ENCODE results near the gene SLC15A3.
"Not testable (repeated sequence)": the region's sequence is repeated elsewhere in the genome, so short reads cannot be mapped to it uniquely, and the experiment has no call there.

SLC15A3 gene

DNA sequence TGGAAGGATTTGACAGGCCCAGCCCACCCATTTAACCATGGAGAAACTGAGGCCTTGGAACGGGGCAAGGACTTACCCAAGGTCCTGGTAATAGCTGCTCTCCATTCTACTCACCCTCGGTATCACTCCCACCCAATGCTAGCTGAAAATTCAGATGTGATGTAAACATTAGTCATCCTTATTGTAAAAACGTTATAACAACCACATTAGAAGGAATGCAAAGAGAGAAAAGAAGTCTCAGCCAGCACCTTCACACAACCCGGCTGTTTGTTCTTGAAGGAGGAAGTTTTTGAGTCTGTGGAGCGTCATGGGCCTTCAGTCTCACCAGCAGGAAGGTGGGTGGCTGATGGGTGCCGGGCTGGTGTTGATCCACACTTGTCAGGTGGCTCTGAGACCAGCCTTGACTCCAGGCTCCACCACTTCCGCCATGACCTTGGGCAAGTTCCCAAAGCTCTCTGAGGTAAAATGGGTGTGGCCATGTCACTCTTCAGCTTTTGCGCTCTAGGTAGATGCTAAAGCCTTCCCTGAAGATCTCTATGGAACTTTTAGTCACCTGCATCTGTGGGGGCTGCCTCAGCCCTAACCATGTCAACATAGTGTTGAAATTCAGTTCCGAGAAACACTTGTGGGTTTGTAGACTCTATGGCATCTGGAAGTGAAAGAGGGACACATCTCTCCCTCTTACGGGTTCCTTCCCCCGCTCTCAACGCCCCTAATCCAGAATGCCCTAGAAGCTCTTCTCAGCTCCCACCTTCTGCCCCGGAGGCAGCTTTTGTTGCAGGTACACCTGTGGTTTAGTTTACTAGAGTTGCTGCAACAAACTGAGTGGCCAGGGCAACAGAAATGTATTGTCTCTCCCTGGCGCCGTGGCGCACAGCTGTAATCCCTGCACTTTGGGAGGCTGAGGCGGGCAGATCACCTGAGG is 34.3 kb upstream of the SLC15A3 start:
- no peak overlapping the region for H2AFZ ChIP-seq (ENCODE audit: low read depth, low read length)
- H3K4me3 ChIP-seq (ENCODE audit: low read length): no peak overlapping the region
- no peaks in the 10 kb centered on the region for H3K36me3 ChIP-seq (ENCODE audit: insufficient read depth, low read length)
- H3K9me3 ChIP-seq (ENCODE audit: low read length): peaks cover 1% of the 10 kb centered on the region
- H3K4me1 ChIP-seq (ENCODE audit: insufficient read depth, low read length): no peaks in the 10 kb centered on the region
- H3K27me3 ChIP-seq (ENCODE audit: insufficient read depth, low read length): no peaks in the 10 kb centered on the region

DNA sequence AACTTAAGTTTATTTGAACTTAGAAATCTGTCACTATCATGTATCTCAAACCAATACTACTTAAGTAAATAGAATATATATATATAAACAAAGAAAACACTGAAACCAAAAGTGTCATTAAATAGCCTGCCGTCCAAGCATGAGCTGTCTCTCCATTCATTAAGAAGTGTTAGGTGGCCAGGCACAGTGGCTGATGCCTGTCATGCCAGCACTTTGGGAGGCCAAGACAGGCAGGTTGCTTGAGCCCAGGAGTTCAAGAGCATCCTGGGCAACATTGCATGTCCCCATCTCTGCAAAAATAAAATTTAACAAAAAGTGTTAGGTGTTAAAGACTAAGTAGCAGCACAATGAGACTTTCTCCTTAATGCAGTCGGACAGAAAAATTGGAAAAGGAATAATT is 33.5 kb upstream of the SLC15A3 start:
- Histone ChIP-seq H3K4me1 (ENCODE audit: insufficient read depth, low read length) (no peaks in the 10 kb centered on the region), H3K9me3 (ENCODE audit: low read length) (peaks cover 1% of the 10 kb centered on the region), H3K27me3 (ENCODE audit: insufficient read depth, low read length) (no peaks in the 10 kb centered on the region), H3K4me3 (ENCODE audit: low read length) (no peak overlapping the region), H2AFZ (ENCODE audit: low read depth, low read length) (no peak overlapping the region), H3K36me3 (ENCODE audit: insufficient read depth, low read length) (no peaks in the 10 kb centered on the region)

DNA sequence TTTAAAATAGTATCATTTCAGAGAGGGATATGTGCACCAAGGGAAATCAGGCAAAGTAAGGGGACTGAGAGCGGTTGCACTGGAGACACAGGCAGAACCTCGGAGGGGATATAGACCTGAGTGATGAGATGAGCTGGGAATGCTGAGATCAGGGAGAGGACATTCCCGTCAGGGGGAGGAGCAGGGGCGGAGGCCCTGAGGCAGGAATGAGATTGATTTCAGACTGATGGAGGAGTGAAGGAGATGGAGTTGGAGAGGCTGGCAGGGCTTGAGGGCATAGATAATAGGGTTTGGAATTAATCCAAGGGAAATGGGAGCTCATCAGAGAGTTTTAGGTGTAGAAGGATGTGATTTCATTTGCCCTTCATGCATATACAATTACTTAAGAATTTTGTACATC is 32.7 kb upstream of the SLC15A3 start:
- no peak overlapping the region for H3K4me3 ChIP-seq (ENCODE audit: low read length)
- H3K4me1 ChIP-seq (ENCODE audit: insufficient read depth, low read length): no peaks in the 10 kb centered on the region
- H3K36me3 ChIP-seq (ENCODE audit: insufficient read depth, low read length): no peaks in the 10 kb centered on the region
- no peaks in the 10 kb centered on the region for H3K27me3 ChIP-seq (ENCODE audit: insufficient read depth, low read length)
- peaks cover 1% of the 10 kb centered on the region for H3K9me3 ChIP-seq (ENCODE audit: low read length)
- no peak overlapping the region for H2AFZ ChIP-seq (ENCODE audit: low read depth, low read length)

DNA sequence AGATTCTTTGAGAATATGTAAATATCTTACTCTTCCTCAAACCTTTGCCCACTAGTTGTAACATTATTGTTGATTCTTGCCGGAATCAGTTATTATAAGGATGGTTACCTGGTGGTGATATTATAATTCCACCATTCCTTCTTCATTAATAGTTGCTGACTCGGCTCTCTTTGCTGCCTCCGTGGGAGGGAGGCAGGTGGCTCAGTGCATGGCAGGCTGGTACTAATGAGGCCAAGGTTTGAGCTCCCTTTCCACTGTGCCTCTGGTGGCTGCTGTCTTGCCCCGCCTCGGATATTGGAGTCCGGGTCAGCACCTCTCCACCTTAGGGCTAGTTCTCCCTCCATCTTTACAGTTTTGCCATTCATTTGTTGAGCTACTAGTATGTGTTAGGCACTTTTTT is 32.2 kb upstream of the SLC15A3 start:
- Histone ChIP-seq H3K9me3 (ENCODE audit: low read length) (peaks cover 1% of the 10 kb centered on the region), H3K36me3 (ENCODE audit: insufficient read depth, low read length) (no peaks in the 10 kb centered on the region), H3K4me1 (ENCODE audit: insufficient read depth, low read length) (no peaks in the 10 kb centered on the region), H2AFZ (ENCODE audit: low read depth, low read length) (no peak overlapping the region), H3K27me3 (ENCODE audit: insufficient read depth, low read length) (no peaks in the 10 kb centered on the region), H3K4me3 (ENCODE audit: low read length) (no peak overlapping the region)

DNA sequence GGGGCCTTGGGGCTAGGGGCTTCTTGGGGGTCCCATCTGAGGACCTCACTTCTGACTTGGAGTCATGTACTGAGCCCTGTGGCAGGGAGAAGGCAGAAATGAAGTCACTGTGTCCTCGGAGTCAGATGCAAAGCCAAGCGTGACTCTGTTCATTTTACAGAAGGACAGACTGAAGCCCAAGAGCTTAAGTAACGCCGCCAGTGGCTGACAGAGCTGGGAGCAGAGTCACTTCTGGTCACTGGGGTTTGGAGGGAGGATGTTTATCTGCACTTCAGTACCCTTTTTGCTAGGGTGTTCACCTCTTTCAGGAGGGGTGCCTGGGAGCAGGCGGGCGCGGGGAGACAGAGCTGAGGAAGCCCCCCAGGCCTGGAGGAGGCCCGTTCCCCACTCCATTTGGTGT is 30.2 kb upstream of the SLC15A3 start:
- Histone ChIP-seq H2AFZ (ENCODE audit: low read depth, low read length) (no peak overlapping the region), H3K36me3 (ENCODE audit: insufficient read depth, low read length) (no peaks in the 10 kb centered on the region), H3K4me1 (ENCODE audit: insufficient read depth, low read length) (peaks cover 2% of the 10 kb centered on the region), H3K9me3 (ENCODE audit: low read length) (peaks cover 1% of the 10 kb centered on the region), H3K27me3 (ENCODE audit: insufficient read depth, low read length) (no peaks in the 10 kb centered on the region), H3K4me3 (ENCODE audit: low read length) (no peak overlapping the region)

DNA sequence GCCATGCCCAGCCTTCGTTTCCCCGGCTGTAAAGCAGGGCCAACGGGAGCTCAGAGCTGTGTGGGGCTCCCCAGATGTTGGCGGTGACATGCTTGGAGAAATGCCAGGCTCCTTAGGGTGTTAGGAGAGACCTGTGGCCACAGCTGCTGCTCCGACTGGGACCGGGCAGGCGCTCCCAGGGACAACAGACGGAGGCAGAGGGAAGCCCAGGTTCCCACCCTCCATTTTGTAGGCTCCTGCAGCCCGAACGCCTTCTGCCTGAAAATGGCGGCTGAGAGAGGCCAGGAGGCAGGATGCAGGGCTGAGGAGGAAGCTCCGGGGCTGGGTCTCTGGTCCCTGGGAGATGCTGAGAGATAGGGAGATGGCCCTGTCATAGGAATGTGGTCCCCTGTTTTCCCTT is 29.5 kb upstream of the SLC15A3 start:
- Histone ChIP-seq H3K36me3 (ENCODE audit: insufficient read depth, low read length) (no peaks in the 10 kb centered on the region), H3K9me3 (ENCODE audit: low read length) (peaks cover 1% of the 10 kb centered on the region), H3K4me3 (ENCODE audit: low read length) (no peak overlapping the region), H3K4me1 (ENCODE audit: insufficient read depth, low read length) (peaks cover 4% of the 10 kb centered on the region), H2AFZ (ENCODE audit: low read depth, low read length) (no peak overlapping the region), H3K27me3 (ENCODE audit: insufficient read depth, low read length) (no peaks in the 10 kb centered on the region)

DNA sequence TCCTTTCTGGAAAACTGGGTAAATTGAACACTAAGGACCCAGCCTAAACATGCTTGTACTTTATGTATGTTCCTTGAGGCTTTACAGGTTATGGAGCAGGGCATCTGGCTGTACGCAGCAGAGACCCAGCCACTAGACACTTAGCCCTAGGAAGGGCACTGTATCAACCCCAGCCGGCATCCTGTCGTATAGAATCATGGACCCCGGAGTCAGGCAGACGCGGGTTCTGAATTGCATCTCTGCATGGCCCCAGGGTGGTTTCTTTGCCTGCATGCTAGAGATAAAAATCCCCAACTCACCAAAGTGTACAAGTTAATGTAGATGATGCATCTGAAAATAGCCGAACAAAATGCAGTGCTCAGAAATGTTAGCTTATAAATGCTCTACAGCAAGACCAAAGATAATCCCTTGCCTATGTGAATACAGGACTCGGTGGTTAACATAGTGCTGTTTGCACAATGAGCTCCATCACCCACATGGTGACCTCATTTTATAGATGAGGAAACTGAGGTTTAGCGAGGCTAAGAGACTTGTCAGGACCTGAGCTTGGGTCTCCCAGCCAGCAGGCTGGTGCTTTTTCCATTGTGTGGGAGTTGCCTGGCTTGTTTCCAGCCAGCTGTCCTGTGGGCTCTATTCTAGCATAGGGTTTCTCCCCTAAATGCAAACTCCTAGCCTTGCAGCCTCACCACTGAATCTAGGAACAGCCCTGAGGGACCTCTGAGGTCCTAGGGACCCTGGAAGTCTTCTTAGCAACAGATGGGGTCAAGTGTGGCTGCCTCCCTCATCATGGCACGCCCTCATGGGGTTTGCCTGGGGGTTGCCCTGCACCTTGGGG is 26.8 kb upstream of the SLC15A3 start:
- Histone ChIP-seq H2AFZ (ENCODE audit: low read depth, low read length) (no peak overlapping the region), H3K27me3 (ENCODE audit: insufficient read depth, low read length) (peaks cover 4% of the 10 kb centered on the region), H3K4me3 (ENCODE audit: low read length) (no peak overlapping the region), H3K4me1 (ENCODE audit: insufficient read depth, low read length) (peaks cover 9% of the 10 kb centered on the region), H3K9me3 (ENCODE audit: low read length) (peaks cover under 1% of the 10 kb centered on the region), H3K36me3 (ENCODE audit: insufficient read depth, low read length) (no peaks in the 10 kb centered on the region)

DNA sequence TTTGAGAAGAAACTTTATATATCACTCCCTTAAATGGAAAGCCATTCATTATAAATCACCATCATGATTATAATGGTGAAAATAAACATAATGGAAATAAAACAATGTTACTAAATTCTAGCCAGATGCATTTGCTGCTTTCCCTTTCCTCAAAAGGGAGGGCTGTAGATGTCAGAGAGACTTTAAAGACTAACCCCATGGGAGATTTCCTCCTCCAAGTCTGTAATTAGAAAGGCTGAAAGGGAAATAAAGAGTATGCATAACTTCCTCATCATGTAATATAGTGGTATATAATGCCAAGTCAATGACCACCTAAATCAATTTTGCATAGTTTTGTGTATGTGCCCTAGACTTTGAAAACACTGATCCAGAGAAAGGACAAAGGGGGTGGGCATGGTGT is 25.9 kb upstream of the SLC15A3 start:
- no peaks in the 10 kb centered on the region for H3K36me3 ChIP-seq (ENCODE audit: insufficient read depth, low read length)
- no peak overlapping the region for H2AFZ ChIP-seq (ENCODE audit: low read depth, low read length)
- H3K4me3 ChIP-seq (ENCODE audit: low read length): no peak overlapping the region
- H3K27me3 ChIP-seq (ENCODE audit: insufficient read depth, low read length): peaks cover 11% of the 10 kb centered on the region
- H3K9me3 ChIP-seq (ENCODE audit: low read length): no peaks in the 10 kb centered on the region
- H3K4me1 ChIP-seq (ENCODE audit: insufficient read depth, low read length): peaks cover 9% of the 10 kb centered on the region

DNA sequence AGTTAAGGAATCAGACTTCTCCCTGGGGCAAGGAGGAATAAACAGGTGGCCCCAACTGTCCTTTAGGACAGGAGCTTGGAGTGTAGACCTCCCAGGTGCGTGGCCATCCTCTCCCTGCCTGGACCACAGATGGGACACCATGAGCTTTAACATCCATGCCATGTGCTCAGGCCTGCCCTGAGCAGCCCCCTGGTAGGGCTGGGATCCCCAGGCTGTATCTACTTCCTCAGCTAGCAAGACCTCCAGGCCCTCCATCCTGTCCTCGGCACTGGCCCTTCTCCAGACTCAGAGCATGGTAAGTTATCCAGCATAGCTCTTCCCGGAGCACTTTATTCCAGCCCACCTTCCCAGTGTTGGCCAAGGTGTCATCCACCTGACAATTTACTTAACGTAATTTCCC is 25.2 kb upstream of the SLC15A3 start:
- Histone ChIP-seq H3K36me3 (ENCODE audit: insufficient read depth, low read length) (no peaks in the 10 kb centered on the region), H3K9me3 (ENCODE audit: low read length) (no peaks in the 10 kb centered on the region)

DNA sequence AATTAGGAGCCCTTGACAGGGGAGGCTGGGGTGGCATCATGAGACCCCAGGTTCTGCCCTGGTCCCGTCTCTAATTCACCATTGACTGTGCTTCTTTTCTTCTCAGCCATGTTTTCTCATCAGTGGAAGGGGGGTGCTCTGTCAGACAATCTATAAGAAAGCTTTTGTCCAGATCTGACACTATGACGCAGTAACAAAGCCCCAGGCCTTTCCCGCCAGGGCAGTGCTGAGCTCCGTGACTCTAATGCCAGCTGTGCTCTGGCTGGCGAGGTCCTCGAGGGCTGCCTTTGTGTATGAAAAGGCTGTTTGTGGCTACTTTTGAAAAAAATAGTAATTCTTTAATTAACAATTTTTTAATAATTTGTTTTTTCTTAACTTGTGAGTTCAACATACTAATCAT is 22.8 kb upstream of the SLC15A3 start:
- Histone ChIP-seq H3K27me3 (ENCODE audit: insufficient read depth, low read length) (peaks cover 14% of the 10 kb centered on the region), H3K36me3 (ENCODE audit: insufficient read depth, low read length) (no peaks in the 10 kb centered on the region), H2AFZ (ENCODE audit: low read depth, low read length) (peak overlapping the region; percentile 42), H3K4me3 (ENCODE audit: low read length) (no peak overlapping the region), H3K4me1 (ENCODE audit: insufficient read depth, low read length) (peaks cover 9% of the 10 kb centered on the region), H3K9me3 (ENCODE audit: low read length) (no peaks in the 10 kb centered on the region)

More for the DNA sequence above, 25.2 kb upstream of the SLC15A3 start:
- Histone ChIP-seq H3K4me1 (ENCODE audit: insufficient read depth, low read length) (peaks cover 9% of the 10 kb centered on the region), H3K27me3 (ENCODE audit: insufficient read depth, low read length) (peaks cover 14% of the 10 kb centered on the region), H2AFZ (ENCODE audit: low read depth, low read length) (no peak overlapping the region), H3K4me3 (ENCODE audit: low read length) (no peak overlapping the region)

DNA sequence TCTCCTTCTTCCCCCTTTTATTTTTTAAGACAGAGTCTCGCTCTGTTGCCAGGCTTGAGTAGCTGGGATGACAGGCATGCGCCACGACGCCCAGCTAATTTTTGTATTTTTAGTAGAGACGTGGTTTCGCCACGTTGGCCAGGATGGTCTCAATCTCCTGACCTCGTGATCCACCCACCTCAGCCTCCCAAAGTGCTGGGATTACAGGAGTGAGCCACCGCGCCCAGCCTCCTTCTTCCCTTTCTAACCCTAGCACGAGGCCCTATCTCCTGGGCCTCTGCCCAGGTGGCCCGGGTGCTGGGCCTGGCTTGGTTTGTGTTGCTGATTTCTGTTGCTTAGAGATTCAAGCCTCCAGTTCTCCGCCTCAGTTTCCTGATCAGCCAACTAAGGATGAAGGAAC is 22.3 kb upstream of the SLC15A3 start:
- not testable (repeated sequence) for H3K9me3 ChIP-seq (ENCODE audit: low read length); H3K36me3 ChIP-seq (ENCODE audit: insufficient read depth, low read length); H3K4me3 ChIP-seq (ENCODE audit: low read length); H3K4me1 ChIP-seq (ENCODE audit: insufficient read depth, low read length)
- Histone ChIP-seq H2AFZ (ENCODE audit: low read depth, low read length) (peak overlapping the region; percentile 42), H3K27me3 (ENCODE audit: insufficient read depth, low read length) (peaks cover 14% of the 10 kb centered on the region)

DNA sequence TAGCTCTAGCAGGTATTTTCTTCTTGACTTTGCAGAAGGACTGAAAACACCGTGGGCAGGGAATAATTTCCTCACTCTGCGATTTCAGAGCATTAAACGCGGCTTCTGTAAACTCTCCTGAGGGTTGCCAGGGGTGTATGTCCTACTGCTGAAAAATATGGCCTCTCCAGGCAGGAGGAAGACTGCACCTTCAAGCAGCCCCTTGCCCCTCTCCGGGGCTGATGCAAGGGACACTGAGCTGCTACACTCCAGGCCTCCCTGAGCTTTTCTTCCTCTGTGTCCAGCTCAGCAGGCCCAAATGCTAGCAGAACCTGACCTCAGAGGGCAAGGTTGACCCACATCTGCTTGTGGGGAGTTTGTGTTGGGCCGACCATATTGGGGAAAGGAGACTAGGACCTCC is 21.7 kb upstream of the SLC15A3 start:
- peaks cover 14% of the 10 kb centered on the region for H3K27me3 ChIP-seq (ENCODE audit: insufficient read depth, low read length)
- no peak overlapping the region for H3K4me3 ChIP-seq (ENCODE audit: low read length)
- peaks cover 9% of the 10 kb centered on the region for H3K4me1 ChIP-seq (ENCODE audit: insufficient read depth, low read length)
- H3K36me3 ChIP-seq (ENCODE audit: insufficient read depth, low read length): no peaks in the 10 kb centered on the region
- H3K9me3 ChIP-seq (ENCODE audit: low read length): no peaks in the 10 kb centered on the region
- no peak overlapping the region for H2AFZ ChIP-seq (ENCODE audit: low read depth, low read length)
